PFSK-1 (cell line): ENCODE results near the gene TEX14.

Experiments
- FOXP2 ChIP-seq: optimal IDR thresholded peaks from 2 replicates; pipeline ENCODE3; 2011; ENCODE audit warnings: borderline replicate concordance, control low read depth, inconsistent platforms; ENCODE audit not compliant: insufficient read depth; ENCODE audit errors: extremely low read length, extremely low read depth
- POLR2AphosphoS5 ChIP-seq: IDR thresholded peaks from 2 replicates; pipeline ENCODE4 v1.6.1; 2012; ENCODE audit warnings: low read depth, mild to moderate bottlenecking, control low read depth, low read length, moderate library complexity
- SIN3A ChIP-seq: IDR thresholded peaks from 2 replicates; pipeline ENCODE4 v1.6.1; 2012; ENCODE audit warnings: mild to moderate bottlenecking, low read length, moderate library complexity, borderline replicate concordance; ENCODE audit not compliant: insufficient read depth
- TAF1 ChIP-seq: IDR thresholded peaks from 2 replicates; pipeline ENCODE4 v1.6.1; 2012; ENCODE audit warnings: low read length, control low read depth, borderline replicate concordance; ENCODE audit not compliant: insufficient read depth
- TF ChIP-seq, protein P1 (sequence below), 2 experiments: IDR thresholded peaks; 2 replicates each; pipeline versions ENCODE4 v1.6.1 to v1.8.0; 2011 to 2012; ENCODE audit warnings: low read depth in 2 of 2, low read length in 2 of 2, control low read depth in 1 of 2, inconsistent platforms in 1 of 2, mild to moderate bottlenecking in 1 of 2, moderate library complexity in 1 of 2; ENCODE audit not compliant: insufficient read depth in 1 of 2

The TEX14 gene

GRCh38 chr17:58539698-58540097 lies 152.1 kb downstream of the TEX14 start:
- TF ChIP-seq SIN3A (no peak), FOXP2 (no peak), TAF1 (no peak), POLR2AphosphoS5 (no peak)
- TF ChIP-seq, protein P1, sequence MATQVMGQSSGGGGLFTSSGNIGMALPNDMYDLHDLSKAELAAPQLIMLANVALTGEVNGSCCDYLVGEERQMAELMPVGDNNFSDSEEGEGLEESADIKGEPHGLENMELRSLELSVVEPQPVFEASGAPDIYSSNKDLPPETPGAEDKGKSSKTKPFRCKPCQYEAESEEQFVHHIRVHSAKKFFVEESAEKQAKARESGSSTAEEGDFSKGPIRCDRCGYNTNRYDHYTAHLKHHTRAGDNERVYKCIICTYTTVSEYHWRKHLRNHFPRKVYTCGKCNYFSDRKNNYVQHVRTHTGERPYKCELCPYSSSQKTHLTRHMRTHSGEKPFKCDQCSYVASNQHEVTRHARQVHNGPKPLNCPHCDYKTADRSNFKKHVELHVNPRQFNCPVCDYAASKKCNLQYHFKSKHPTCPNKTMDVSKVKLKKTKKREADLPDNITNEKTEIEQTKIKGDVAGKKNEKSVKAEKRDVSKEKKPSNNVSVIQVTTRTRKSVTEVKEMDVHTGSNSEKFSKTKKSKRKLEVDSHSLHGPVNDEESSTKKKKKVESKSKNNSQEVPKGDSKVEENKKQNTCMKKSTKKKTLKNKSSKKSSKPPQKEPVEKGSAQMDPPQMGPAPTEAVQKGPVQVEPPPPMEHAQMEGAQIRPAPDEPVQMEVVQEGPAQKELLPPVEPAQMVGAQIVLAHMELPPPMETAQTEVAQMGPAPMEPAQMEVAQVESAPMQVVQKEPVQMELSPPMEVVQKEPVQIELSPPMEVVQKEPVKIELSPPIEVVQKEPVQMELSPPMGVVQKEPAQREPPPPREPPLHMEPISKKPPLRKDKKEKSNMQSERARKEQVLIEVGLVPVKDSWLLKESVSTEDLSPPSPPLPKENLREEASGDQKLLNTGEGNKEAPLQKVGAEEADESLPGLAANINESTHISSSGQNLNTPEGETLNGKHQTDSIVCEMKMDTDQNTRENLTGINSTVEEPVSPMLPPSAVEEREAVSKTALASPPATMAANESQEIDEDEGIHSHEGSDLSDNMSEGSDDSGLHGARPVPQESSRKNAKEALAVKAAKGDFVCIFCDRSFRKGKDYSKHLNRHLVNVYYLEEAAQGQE (IDR thresholded peaks at IDR 0.05; ENCODE audit: insufficient read depth in 1 of 2, low read depth in 2 of 2, low read length in 2 of 2) = no peak

GRCh38 chr17:58538811-58539409 lies 152.9 kb downstream of the TEX14 start:
- TF ChIP-seq, protein P1 (IDR thresholded peaks at IDR 0.05; ENCODE audit: insufficient read depth in 1 of 2, low read depth in 2 of 2, low read length in 2 of 2) = no peak
- TF ChIP-seq TAF1 (no peak), SIN3A (no peak), FOXP2 (no peak), POLR2AphosphoS5 (no peak)

DNA sequence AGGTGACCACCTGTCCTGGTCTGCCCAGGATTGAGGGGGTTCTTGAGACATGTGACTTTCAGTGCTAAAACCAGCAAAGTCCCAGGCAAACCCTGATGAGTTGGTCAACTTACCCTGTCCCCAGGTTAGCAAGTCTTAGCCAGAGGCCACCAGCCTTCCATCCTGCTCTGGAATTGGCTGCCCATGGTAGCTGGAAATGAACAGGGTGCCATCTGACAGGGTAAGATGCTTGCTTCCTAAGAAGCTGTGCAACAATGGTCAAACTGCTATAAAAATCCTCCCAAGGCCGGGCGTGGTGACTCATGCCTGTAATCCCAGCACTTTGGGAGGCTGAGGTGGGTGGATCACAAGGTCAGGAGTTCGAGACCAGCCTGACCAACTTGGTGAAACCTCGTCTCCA lies 154.6 kb downstream of the TEX14 start:
- TF ChIP-seq SIN3A = no peak
- TF ChIP-seq TAF1 = no peak
- TF ChIP-seq FOXP2 = no peak
- no peak for TF ChIP-seq POLR2AphosphoS5
- TF ChIP-seq, protein P1 (IDR thresholded peaks at IDR 0.05; ENCODE audit: insufficient read depth in 1 of 2, low read depth in 2 of 2, low read length in 2 of 2) = no peak

DNA sequence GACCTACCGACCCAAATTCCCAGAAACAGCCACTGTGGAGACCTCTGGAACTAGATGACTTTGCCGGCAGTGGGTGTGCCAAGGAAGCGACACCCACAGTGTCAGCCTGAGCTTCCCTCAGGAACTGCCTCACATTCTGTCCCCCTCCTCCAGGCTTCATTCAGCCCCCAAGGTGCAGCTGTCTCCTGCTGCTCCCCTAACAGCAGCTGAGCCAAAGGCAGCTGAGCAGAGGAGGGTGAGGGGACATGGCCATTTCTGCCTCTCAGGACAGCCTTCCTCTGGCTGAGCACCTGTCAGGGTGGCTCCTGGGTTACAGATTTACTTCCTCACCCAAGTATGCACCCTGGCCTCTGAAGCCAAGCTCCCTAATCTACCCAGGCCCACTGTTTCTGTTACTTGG lies 155.3 kb downstream of the TEX14 start:
- TF ChIP-seq SIN3A = no peak
- TF ChIP-seq, protein P1 (IDR thresholded peaks at IDR 0.05; ENCODE audit: insufficient read depth in 1 of 2, low read depth in 2 of 2, low read length in 2 of 2) = no peak
- TF ChIP-seq POLR2AphosphoS5 = no peak
- no peak for TF ChIP-seq FOXP2

DNA sequence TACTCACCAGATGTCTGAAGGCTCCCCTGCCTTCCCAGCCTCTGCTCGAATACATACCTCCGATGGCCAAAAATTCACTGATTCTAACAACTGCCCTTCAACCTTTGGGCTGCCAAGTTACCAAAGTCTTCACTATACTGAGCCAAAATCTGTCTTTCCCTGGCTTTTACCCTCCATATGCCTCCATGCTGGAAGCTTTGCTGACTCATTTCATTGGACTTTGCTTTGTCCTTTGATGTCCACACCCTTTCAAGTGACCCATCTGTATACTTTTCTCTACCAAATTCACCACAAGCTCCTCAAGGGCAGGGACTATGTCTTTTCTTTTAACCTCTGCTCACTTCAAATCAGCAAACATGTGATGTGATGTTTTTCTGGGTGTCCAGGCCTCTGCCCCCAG lies 156.4 kb downstream of the TEX14 start:
- TF ChIP-seq POLR2AphosphoS5 (no peak), SIN3A (no peak), FOXP2 (no peak), TAF1 (no peak)
- TF ChIP-seq, protein P1 (IDR thresholded peaks at IDR 0.05; ENCODE audit: insufficient read depth in 1 of 2, low read depth in 2 of 2, low read length in 2 of 2) = no peak
